Measurements from ENCODE around the gene TNS3. TPM values are rescaled to one million over a fixed set of nuclear protein-coding genes. Genes with fewer than 3 reads are reported as not detected.

The TNS3 gene
- total and polyA plus RNA-seq, 2 of the 13 experiments (the other 11 are each of a cell fraction or from before 2014, with no cell fraction given) = 52.9 to 55.7 TPM

GRCh38 chr7:47271749-47272148, 310.2 kb downstream of the TNS3 start:
- BruUV-seq (replicated peaks) = no TSS peak
- no peak overlapping the region for H3K27ac ChIP-seq (ENCODE audit: extremely low read length, insufficient read depth, low read length)
- in situ Hi-C loops (cut with HindIII; ENCODE audit: extremely low pct_ligation_motif_present, low pct_unique_long_range_greater_than_20kb) (loop anchor here (25.0 kb wide), 1 partner anchor 841 kb away; no protein-coding TSS in a partner anchor), intact Hi-C loops (cut with micrococcal nuclease; ENCODE audit: unreplicated experiment) (no loop called here)
- H2AFZ ChIP-seq (ENCODE audit: low read length) = no peak overlapping the region
- no peaks in the 10 kb centered on the region for H3K9me3 ChIP-seq (ENCODE audit: low read length)
- no peak for FAIRE-seq
- ChIA-PET POLR2A (no interaction called here), CTCF (ENCODE audit: low intra/inter-chr PET ratio, low total read pairs) (no interaction called here)
- no peaks in the 10 kb centered on the region for H3K27me3 ChIP-seq (ENCODE audit: control insufficient read depth in 1 of 2, insufficient read depth in 2 of 2, low read length in 2 of 2)
- H3K4me2 ChIP-seq (ENCODE audit: low read depth, low read length) = no peak overlapping the region
- peaks cover 5 to 9% of the 10 kb centered on the region in 2 experiments; a peak in 3 of 5 replicates for H3K36me3 ChIP-seq (replicated peaks in 1 of 2; ENCODE audit: control insufficient read depth in 1 of 2, insufficient read depth in 2 of 2, low read length in 2 of 2)
- DNase-seq (ENCODE audit: low spot score) = no peak
- H3K79me2 ChIP-seq (ENCODE audit: insufficient read depth, low read length) = no peaks in the 10 kb centered on the region
- H3K4me1 ChIP-seq (ENCODE audit: insufficient read depth, low read length) = peaks cover 13% of the 10 kb centered on the region
- WGBS (ENCODE audit: low lambda C conversion rate) = 63% methylated on average over 3 of the region's 3 CpGs
- no peak overlapping the region for H3K9ac ChIP-seq (ENCODE audit: insufficient read depth, low read depth, low read length)
- H3K4me3 ChIP-seq (replicated peaks in 1 of 3; ENCODE audit: insufficient read depth in 1 of 3, low read depth in 2 of 3, low read length in 3 of 3) = no peak overlapping the region
- ATAC-seq = no peak
- H4K20me1 ChIP-seq (ENCODE audit: insufficient read depth, low read length) = no peaks in the 10 kb centered on the region; the same call in 1 of the 2 replicates
- TF ChIP-seq CSRNP2 (CRISPR knock-in tag; conservative IDR thresholded peaks at IDR 0.05; ENCODE audit: low read depth) (no peak), CAMTA2 (CRISPR knock-in tag; IDR thresholded peaks at IDR 0.05; ENCODE audit: borderline replicate concordance) (no peak), ZNF432 (CRISPR knock-in tag; IDR thresholded peaks at IDR 0.05; ENCODE audit: borderline replicate concordance) (no peak), ZSCAN22 (CRISPR knock-in tag; IDR thresholded peaks at IDR 0.05) (no peak), RXRA (CRISPR knock-in tag; IDR thresholded peaks at IDR 0.05) (no peak), ZC3H4 (CRISPR knock-in tag; IDR thresholded peaks at IDR 0.05; ENCODE audit: borderline replicate concordance) (no peak), HIVEP1 (CRISPR knock-in tag; IDR thresholded peaks at IDR 0.05) (no peak), ARHGAP35 (CRISPR knock-in tag; IDR thresholded peaks at IDR 0.05; ENCODE audit: borderline replicate concordance) (no peak), MAFF (IDR thresholded peaks at IDR 0.05; ENCODE audit: low read depth, low read length) (no peak), ZNF496 (CRISPR knock-in tag; IDR thresholded peaks at IDR 0.05; ENCODE audit: insufficient replicate concordance) (no peak), TEAD2 (CRISPR knock-in tag; IDR thresholded peaks at IDR 0.05) (no peak), BHLHE40 (IDR thresholded peaks at IDR 0.05; ENCODE audit: low read length) (no peak), SP140L (CRISPR knock-in tag; IDR thresholded peaks at IDR 0.05; ENCODE audit: borderline replicate concordance) (no peak)
- TF ChIP-seq, protein P1, sequence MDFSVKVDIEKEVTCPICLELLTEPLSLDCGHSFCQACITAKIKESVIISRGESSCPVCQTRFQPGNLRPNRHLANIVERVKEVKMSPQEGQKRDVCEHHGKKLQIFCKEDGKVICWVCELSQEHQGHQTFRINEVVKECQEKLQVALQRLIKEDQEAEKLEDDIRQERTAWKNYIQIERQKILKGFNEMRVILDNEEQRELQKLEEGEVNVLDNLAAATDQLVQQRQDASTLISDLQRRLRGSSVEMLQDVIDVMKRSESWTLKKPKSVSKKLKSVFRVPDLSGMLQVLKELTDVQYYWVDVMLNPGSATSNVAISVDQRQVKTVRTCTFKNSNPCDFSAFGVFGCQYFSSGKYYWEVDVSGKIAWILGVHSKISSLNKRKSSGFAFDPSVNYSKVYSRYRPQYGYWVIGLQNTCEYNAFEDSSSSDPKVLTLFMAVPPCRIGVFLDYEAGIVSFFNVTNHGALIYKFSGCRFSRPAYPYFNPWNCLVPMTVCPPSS (IDR thresholded peaks at IDR 0.05) = no peak
- TF ChIP-seq, protein P2, sequence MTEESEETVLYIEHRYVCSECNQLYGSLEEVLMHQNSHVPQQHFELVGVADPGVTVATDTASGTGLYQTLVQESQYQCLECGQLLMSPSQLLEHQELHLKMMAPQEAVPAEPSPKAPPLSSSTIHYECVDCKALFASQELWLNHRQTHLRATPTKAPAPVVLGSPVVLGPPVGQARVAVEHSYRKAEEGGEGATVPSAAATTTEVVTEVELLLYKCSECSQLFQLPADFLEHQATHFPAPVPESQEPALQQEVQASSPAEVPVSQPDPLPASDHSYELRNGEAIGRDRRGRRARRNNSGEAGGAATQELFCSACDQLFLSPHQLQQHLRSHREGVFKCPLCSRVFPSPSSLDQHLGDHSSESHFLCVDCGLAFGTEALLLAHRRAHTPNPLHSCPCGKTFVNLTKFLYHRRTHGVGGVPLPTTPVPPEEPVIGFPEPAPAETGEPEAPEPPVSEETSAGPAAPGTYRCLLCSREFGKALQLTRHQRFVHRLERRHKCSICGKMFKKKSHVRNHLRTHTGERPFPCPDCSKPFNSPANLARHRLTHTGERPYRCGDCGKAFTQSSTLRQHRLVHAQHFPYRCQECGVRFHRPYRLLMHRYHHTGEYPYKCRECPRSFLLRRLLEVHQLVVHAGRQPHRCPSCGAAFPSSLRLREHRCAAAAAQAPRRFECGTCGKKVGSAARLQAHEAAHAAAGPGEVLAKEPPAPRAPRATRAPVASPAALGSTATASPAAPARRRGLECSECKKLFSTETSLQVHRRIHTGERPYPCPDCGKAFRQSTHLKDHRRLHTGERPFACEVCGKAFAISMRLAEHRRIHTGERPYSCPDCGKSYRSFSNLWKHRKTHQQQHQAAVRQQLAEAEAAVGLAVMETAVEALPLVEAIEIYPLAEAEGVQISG (CRISPR knock-in tag; IDR thresholded peaks at IDR 0.05) = no peak
- TF ChIP-seq, protein P3, sequence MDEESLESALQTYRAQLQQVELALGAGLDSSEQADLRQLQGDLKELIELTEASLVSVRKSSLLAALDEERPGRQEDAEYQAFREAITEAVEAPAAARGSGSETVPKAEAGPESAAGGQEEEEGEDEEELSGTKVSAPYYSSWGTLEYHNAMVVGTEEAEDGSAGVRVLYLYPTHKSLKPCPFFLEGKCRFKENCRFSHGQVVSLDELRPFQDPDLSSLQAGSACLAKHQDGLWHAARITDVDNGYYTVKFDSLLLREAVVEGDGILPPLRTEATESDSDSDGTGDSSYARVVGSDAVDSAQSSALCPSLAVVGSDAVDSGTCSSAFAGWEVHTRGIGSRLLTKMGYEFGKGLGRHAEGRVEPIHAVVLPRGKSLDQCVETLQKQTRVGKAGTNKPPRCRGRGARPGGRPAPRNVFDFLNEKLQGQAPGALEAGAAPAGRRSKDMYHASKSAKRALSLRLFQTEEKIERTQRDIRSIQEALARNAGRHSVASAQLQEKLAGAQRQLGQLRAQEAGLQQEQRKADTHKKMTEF (CRISPR knock-in tag; IDR thresholded peaks at IDR 0.05) = no peak

All from HepG2 (cell line).